Keratinocyte (primary cell): Measurements from ENCODE around the gene TTC28. TPM values are rescaled to one million over a fixed set of nuclear protein-coding genes. Genes with fewer than 3 reads are reported as not detected.
"Not testable (repeated sequence)": the region's sequence is repeated elsewhere in the genome, so short reads cannot be mapped to it uniquely, and the experiment has no call there.

Experiments used
- DNase-seq: peaks from one replicate; pipeline ENCODE4 v3.0.0-alpha.2; 2011; ENCODE audit warnings: low read depth, missing footprints, low spot score
- FAIRE-seq: peaks from 2 replicates; lab custom pipeline; 2011; peaks lifted over from hg19 to GRCh38; lab: Jason Lieb, UNC
- H2AFZ ChIP-seq: 2 replicates; pipeline ENCODE4 v1.6.0; 2012; ENCODE audit warnings: low read length, control low read depth, inconsistent platforms; ENCODE audit not compliant: control insufficient read depth
- H3K27ac ChIP-seq: 2 replicates; pipeline ENCODE4 v1.5.1; 2011; ENCODE audit warnings: low read length; ENCODE audit not compliant: control insufficient read depth, insufficient read depth
- H3K27me3 ChIP-seq: 3 replicates; pipeline ENCODE4 v1.6.0; 2011; ENCODE audit warnings: low read length; ENCODE audit not compliant: control insufficient read depth, insufficient read depth; ENCODE audit errors: extremely low read depth
- H3K36me3 ChIP-seq, 2 experiments: 2 replicates in 1 of 2; 3 replicates in 1 of 2; pipeline ENCODE4 v1.5.1; 2011; ENCODE audit warnings: low read length in 2 of 2, mild to moderate bottlenecking in 1 of 2; ENCODE audit not compliant: control insufficient read depth in 2 of 2, insufficient read depth in 2 of 2; ENCODE audit errors: extremely low read depth in 1 of 2
- H3K4me1 ChIP-seq: 3 replicates; pipeline ENCODE4 v1.5.1; 2011; ENCODE audit warnings: low read length; ENCODE audit not compliant: control insufficient read depth, insufficient read depth; ENCODE audit errors: extremely low read depth
- H3K4me2 ChIP-seq: 3 replicates; pipeline ENCODE4 v1.6.0; 2011; ENCODE audit warnings: low read depth, low read length; ENCODE audit not compliant: control insufficient read depth, insufficient read depth; ENCODE audit errors: extremely low read depth
- H3K4me3 ChIP-seq, 3 experiments: fragments of 200-600 bp in 1 of 3; sonication (generic) in 1 of 3; 2 replicates in 2 of 3; 3 replicates in 1 of 3; pipeline ENCODE4 v1.5.1; 2011 to 2016; ENCODE audit warnings: low read length in 3 of 3, mild to moderate bottlenecking in 3 of 3, control low read depth in 2 of 3, inconsistent platforms in 1 of 3, low read depth in 1 of 3, mixed read lengths in 1 of 3, mixed run types in 1 of 3, moderate library complexity in 1 of 3; ENCODE audit not compliant: control insufficient read depth in 2 of 3, insufficient read depth in 2 of 3; ENCODE audit errors: extremely low read depth in 1 of 3
- H3K79me2 ChIP-seq: 2 replicates; pipeline ENCODE4 v1.6.0; 2012; ENCODE audit warnings: low read length; ENCODE audit not compliant: control insufficient read depth, insufficient read depth
- H3K9ac ChIP-seq: 3 replicates; pipeline ENCODE4 v1.6.0; 2011; ENCODE audit warnings: low read length; ENCODE audit not compliant: control insufficient read depth, insufficient read depth; ENCODE audit errors: extremely low read depth
- H3K9me1 ChIP-seq: 3 replicates; pipeline ENCODE4 v1.6.0; 2011; ENCODE audit warnings: low read length; ENCODE audit not compliant: control insufficient read depth, insufficient read depth; ENCODE audit errors: extremely low read depth
- H3K9me3 ChIP-seq: 2 replicates; pipeline ENCODE4 v1.5.1; 2012; ENCODE audit warnings: low read depth, low read length; ENCODE audit not compliant: control insufficient read depth
- H4K20me1 ChIP-seq: 3 replicates; pipeline ENCODE4 v1.6.0; 2011; ENCODE audit warnings: low read length; ENCODE audit not compliant: control insufficient read depth, insufficient read depth; ENCODE audit errors: extremely low read depth
- EZH2 ChIP-seq: IDR thresholded peaks from one replicate; pipeline ENCODE4 v1.6.1; 2012; ENCODE audit warnings: inconsistent platforms, mild to moderate bottlenecking, low read length, moderate library complexity
- dilution Hi-C: fragments of 300-500 bp; cut with MboI; formaldehyde crosslinking; loops from one replicate; pipeline ENCODE4 v1.7.0; 2020; ENCODE audit warnings: low sequenced_read_pairs; ENCODE audit not compliant: extremely low pct_ligation_motif_present
- polyA plus RNA-seq, 5 experiments: library from polyadenylated mRNA; depleted of rRNA in 3 of 5; stranded (reverse) in 3 of 5; stranded (forward) in 1 of 5; unstranded in 1 of 5; fragments of >200 nt; gene quantifications; 1 replicate in 1 of 5; 2 replicates in 3 of 5; 3 replicates in 1 of 5; pipeline versions ENCODE4 v1.2.1 to v1.2.3, GENCODE V29; 2011 to 2012; ENCODE audit warnings: missing spikeins in 2 of 5, low read depth in 1 of 5, low replicate concordance in 1 of 5
- TF ChIP-seq, protein P1 (sequence below), 3 experiments: IDR thresholded peaks in 1 of 3; conservative IDR thresholded peaks in 1 of 3; optimal IDR thresholded peaks in 1 of 3; 2 replicates in 2 of 3; 3 replicates in 1 of 3; pipeline versions ENCODE3 to v1.5.1; 2011; ENCODE audit warnings: low read length in 3 of 3, mild to moderate bottlenecking in 3 of 3, moderate library complexity in 2 of 3, control low read depth in 1 of 3, inconsistent platforms in 1 of 3; ENCODE audit not compliant: insufficient read depth in 2 of 3; ENCODE audit errors: extremely low read depth in 1 of 3

The TTC28 gene
- polyA plus RNA-seq, 1 donor (not counting 4 experiments of a cell fraction or from before 2014, with no cell fraction given) = 0.66 TPM

- Histone ChIP-seq H3K9me1 (no peaks in the 10 kb centered on the region), H3K36me3 (no peaks in the 10 kb centered on the region), H3K4me1 (no peaks in the 10 kb centered on the region), H3K4me3 (no peak overlapping the region), H3K9ac (no peak overlapping the region), H3K4me2 (no peak overlapping the region), H3K79me2 (no peaks in the 10 kb centered on the region), H4K20me1 (no peaks in the 10 kb centered on the region), H3K27me3 (no peaks in the 10 kb centered on the region), H2AFZ (no peak overlapping the region), H3K27ac (no peak overlapping the region), H3K9me3 (no peaks in the 10 kb centered on the region)
- dilution Hi-C loops = no loop called here
- FAIRE-seq = no peak
- no peak for TF ChIP-seq EZH2
- TF ChIP-seq, protein P1, sequence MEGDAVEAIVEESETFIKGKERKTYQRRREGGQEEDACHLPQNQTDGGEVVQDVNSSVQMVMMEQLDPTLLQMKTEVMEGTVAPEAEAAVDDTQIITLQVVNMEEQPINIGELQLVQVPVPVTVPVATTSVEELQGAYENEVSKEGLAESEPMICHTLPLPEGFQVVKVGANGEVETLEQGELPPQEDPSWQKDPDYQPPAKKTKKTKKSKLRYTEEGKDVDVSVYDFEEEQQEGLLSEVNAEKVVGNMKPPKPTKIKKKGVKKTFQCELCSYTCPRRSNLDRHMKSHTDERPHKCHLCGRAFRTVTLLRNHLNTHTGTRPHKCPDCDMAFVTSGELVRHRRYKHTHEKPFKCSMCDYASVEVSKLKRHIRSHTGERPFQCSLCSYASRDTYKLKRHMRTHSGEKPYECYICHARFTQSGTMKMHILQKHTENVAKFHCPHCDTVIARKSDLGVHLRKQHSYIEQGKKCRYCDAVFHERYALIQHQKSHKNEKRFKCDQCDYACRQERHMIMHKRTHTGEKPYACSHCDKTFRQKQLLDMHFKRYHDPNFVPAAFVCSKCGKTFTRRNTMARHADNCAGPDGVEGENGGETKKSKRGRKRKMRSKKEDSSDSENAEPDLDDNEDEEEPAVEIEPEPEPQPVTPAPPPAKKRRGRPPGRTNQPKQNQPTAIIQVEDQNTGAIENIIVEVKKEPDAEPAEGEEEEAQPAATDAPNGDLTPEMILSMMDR (optimal IDR thresholded peaks at IDR 0.05 in 1 of 3, IDR thresholded peaks at IDR 0.05 in 1 of 3, conservative IDR thresholded peaks at IDR 0.05 in 1 of 3; ENCODE audit: extremely low read depth in 1 of 3, insufficient read depth in 2 of 3, low read length in 3 of 3) = no peak
- DNase-seq = no peak
These were observed 140.7 kb downstream of the TTC28 start for GRCh38 chr22:28538922-28539321.

DNA sequence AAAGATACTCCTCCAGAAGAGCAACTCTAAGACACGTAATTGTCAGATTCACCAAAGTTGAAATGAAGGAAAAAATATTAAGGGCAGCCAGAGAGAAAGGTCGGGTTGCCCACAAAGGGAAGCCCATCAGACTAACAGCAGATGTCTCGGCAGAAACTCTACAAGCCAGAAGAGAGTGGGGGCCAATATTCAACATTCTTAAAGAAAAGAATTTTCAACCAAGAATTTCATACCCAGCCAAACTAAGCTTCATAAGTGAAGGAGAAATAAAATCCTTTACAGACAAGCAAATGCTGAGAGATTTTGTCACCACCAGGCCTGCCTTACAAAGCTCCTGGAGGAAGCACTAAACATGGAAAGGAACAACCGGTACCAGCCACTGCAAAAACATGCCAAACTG, 149.1 kb downstream of the TTC28 start:
- H3K27me3 ChIP-seq, H3K9me3 ChIP-seq, H2AFZ ChIP-seq, DNase-seq, H3K9me1 ChIP-seq, H3K79me2 ChIP-seq, dilution Hi-C loops, H4K20me1 ChIP-seq, H3K36me3 ChIP-seq, H3K4me3 ChIP-seq, H3K4me1 ChIP-seq, FAIRE-seq, H3K27ac ChIP-seq, H3K9ac ChIP-seq, H3K4me2 ChIP-seq: not testable (repeated sequence)

- FAIRE-seq, DNase-seq, H3K9ac ChIP-seq, H3K36me3 ChIP-seq, H2AFZ ChIP-seq, H3K4me2 ChIP-seq, dilution Hi-C loops, H3K9me3 ChIP-seq, H3K4me1 ChIP-seq, H3K79me2 ChIP-seq, H4K20me1 ChIP-seq, H3K27me3 ChIP-seq, H3K9me1 ChIP-seq, H3K27ac ChIP-seq, H3K4me3 ChIP-seq: not testable (repeated sequence)
These were observed 150.5 kb downstream of the TTC28 start for GRCh38 chr22:28529144-28529543.
